Activated naive CD4-positive, alpha-beta T cell treated with anti-CD3 and anti-CD28 coated beads, Interleukin-2, amount 50 U/mL, for 72 hours (primary cell): ENCODE data around the gene SMS. TPM values are rescaled to one million over a fixed set of nuclear protein-coding genes. Genes with fewer than 3 reads are reported as not detected.

Experiments
- ATAC-seq, 2 donors: fragments of 150-1000 bp; cut with Tn5 transposase; 2 replicates each; pipeline ENCODE4 v1.10.0; 2021; ENCODE audit warnings: mild to moderate bottlenecking in 2 of 2, moderate library complexity in 2 of 2
- DNase-seq, 2 donors: peaks; one replicate each; pipeline ENCODE4 v3.0.0; 2021 to 2022; ENCODE audit warnings: low spot score in 2 of 2
- H3K27ac Mint-ChIP-seq, 2 donors: one replicate each; pipeline ENCODE4 v1.8.0; 2022; ENCODE audit warnings: mild to moderate bottlenecking in 2 of 2, mixed read lengths in 2 of 2
- H3K36me3 Mint-ChIP-seq, 2 donors: one replicate each; pipeline ENCODE4 v1.8.0; 2022; ENCODE audit warnings: mixed read lengths in 2 of 2
- H3K9me3 Mint-ChIP-seq, 2 donors: one replicate each; pipeline ENCODE4 v1.8.0; 2022; ENCODE audit warnings: mixed read lengths in 2 of 2
- total RNA-seq, 2 donors: library from RNA; stranded (reverse); gene quantifications; one replicate each; pipeline ENCODE4 v1.2.3, GENCODE V29; 2022

SMS gene
- total RNA-seq: 100 to 1,000 TPM in 1 of 2 donors, 10 to 100 TPM in 1; 38.0 to 105 TPM

DNA sequence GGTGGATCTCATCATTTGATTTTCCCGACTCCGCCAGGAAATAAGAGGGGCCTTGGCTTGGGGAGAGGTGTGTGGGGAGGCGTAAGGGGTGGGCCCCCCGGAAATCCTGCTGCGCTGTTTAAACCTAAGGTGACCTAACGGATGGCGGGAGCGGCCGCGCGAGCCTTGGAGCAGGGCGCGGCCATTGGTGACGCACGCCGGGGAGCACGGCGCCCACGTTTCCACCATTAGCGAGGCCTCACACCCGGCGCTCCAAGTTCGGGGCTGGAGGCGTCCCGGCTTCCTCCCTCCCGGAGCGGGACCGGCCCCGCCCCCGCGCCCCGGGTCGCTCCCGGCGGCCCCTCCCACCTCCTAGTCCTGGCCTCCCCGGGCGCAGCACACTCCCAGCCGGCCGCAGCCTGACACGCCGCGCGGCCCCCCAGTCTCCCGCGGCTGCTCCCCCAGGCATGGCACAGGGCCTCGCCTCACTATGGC, at the start of gene SMS:
Gene SMS (plus strand): TSS at position 354 of the 474 bp plus-strand sequence. CDS start 116 bp downstream, at position 470.
- ATAC-seq (peak; percentile 55 to 76), DNase-seq (peak; percentile 39 to 64)
- Mint-ChIP-seq H3K27ac (peak within 1 kb of the TSS; percentile 81 to 90), H3K36me3 (peaks cover 5 to 21% of the 10 kb centered on the region in 2 donors), H3K9me3 (no peaks in the 10 kb centered on the region)

- Mint-ChIP-seq H3K36me3 (no peaks in the 10 kb centered on the region), H3K9me3 (no peaks in the 10 kb centered on the region), H3K27ac (no peak overlapping the region)
- ATAC-seq (no peak), DNase-seq (no peak)
These were observed 35.2 kb upstream of the SMS start for GRCh38 chrX:21905313-21905712.

DNA sequence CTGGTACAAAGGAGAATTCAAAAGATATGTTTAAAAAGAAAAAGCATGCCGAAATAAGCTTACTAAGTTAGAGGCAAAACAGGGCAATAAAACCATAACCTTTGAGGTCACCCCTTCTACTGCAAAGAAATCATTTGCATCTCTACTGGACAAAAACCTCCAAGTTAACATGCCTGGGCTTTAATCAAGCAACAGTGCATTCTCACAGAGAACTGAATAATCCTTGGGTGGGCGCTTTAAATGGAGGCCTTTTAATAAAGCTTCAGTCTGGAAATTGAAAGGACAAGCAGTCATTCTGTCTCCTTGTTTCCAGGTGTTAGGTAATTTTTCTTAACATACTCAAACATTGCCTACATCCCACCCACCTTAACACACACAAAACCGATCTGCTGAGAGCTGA, 34.6 kb upstream of the SMS start:
- Mint-ChIP-seq H3K36me3 (no peaks in the 10 kb centered on the region), H3K27ac (no peak overlapping the region), H3K9me3 (no peaks in the 10 kb centered on the region)
- no peak for ATAC-seq
- no peak for DNase-seq

DNA sequence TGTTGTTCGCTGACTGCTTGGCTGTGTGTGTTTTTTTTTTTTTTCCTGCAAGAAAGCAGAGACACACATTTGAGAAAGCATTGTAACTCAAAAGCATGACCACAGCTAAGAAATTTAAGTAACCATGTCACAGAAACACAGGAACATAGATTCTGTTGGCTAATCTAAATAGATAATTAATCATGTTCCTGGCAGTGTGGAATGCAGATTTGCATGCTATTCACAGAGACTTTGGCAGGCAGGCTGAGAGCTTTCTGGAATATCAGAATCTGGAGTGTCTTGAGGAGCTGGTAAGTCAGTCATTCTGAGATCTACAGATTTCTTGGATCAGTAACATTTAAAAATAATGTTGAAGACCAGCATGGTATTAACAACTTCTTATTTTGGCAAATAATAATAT, 33.2 kb upstream of the SMS start:
- Mint-ChIP-seq H3K9me3 (no peaks in the 10 kb centered on the region), H3K36me3 (no peaks in the 10 kb centered on the region), H3K27ac (no peak overlapping the region)
- DNase-seq: no peak
- ATAC-seq: no peak

GRCh38 chrX:21911481-21911880, 29.0 kb upstream of the SMS start:
- Mint-ChIP-seq H3K9me3 (no peaks in the 10 kb centered on the region), H3K27ac (no peak overlapping the region), H3K36me3 (no peaks in the 10 kb centered on the region)

DNA sequence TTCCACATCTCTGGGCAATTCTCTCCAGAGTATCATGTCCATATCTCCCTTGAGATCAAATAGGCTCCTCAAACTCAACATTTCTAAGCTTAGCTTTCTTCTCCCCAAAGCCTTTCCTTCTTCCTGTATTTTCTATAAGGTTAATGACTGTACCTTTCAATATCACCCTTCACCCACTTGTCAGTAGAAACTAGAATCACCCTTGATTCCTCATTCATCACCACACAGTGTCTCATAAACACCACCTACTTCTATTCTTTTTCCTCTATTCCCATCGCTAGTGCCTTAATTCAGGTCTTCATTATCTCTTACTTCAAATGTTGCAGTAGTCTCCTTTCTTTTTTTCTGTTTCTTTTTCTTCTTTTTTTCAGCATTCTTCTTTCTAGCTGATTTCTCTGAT, 28.3 kb upstream of the SMS start:
- Mint-ChIP-seq H3K9me3 (no peaks in the 10 kb centered on the region), H3K27ac (peak overlapping the region in 1 of 2 donors; percentile 53), H3K36me3 (no peaks in the 10 kb centered on the region)
- ATAC-seq (no peak), DNase-seq (no peak)

More at GRCh38 chrX:21911481-21911880, 29.0 kb upstream of the SMS start:
- DNase-seq (no peak), ATAC-seq (no peak)

GRCh38 chrX:21912989-21913388, 27.5 kb upstream of the SMS start:
- H3K36me3 Mint-ChIP-seq: no peaks in the 10 kb centered on the region
- peak overlapping the region in 1 of 2 donors; percentile 30 for H3K27ac Mint-ChIP-seq
- H3K9me3 Mint-ChIP-seq: no peaks in the 10 kb centered on the region
- no peak for ATAC-seq
- DNase-seq: no peak

GRCh38 chrX:21926116-21926515, 14.4 kb upstream of the SMS start:
- ATAC-seq (no peak), DNase-seq (no peak)
- H3K27ac Mint-ChIP-seq: no peak overlapping the region
- H3K36me3 Mint-ChIP-seq: peaks cover 9 to 12% of the 10 kb centered on the region in 2 donors
- H3K9me3 Mint-ChIP-seq: peaks cover 10 to 12% of the 10 kb centered on the region in 2 donors

DNA sequence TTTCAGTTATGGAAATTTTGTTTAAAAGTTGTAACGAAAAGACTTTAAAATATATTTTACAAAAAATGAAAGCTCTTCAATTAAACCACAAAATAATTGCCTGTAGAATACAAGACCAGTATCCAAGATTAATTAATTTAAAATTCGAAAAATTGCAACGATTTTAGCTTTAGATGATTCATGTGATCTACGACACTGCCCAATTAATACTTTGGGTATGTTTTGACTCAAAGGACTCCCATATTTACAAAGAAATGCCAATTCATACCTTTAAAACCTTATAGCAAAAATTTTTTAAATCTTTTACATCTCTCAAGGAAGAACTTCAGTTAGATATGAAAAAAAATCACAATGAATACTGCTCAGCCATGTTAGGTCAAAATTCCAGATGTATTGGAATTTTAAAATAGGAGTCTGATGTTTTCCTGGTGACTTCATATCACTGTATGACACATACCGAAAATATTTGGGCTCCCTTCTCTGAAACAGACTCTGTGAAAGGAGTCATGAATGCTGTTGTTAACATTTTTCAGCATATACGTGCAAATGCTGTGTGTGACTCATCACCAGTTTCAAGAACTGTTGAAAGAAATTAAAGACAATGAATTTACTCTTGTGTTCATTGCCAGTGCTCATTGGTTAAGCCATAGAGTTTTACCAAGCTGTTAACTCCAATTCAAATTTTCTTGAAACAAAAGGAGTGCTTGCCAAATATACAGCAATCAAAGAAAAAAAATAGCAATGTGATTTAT, 13.8 kb upstream of the SMS start:
- Mint-ChIP-seq H3K9me3 (peaks cover 10 to 12% of the 10 kb centered on the region in 2 donors), H3K36me3 (peaks cover 9 to 12% of the 10 kb centered on the region in 2 donors), H3K27ac (peak overlapping the region in 1 of 2 donors; percentile 44)
- DNase-seq: no peak
- ATAC-seq: peak; percentile 82 to 91

- H3K36me3 Mint-ChIP-seq: peaks cover 9 to 12% of the 10 kb centered on the region in 2 donors
- no peak for DNase-seq
- ATAC-seq: no peak
- peak overlapping the region in 1 of 2 donors; percentile 75 for H3K27ac Mint-ChIP-seq
- peaks cover 10 to 12% of the 10 kb centered on the region in 2 donors for H3K9me3 Mint-ChIP-seq
These were observed 11.3 kb upstream of the SMS start for GRCh38 chrX:21929209-21929608.

DNA sequence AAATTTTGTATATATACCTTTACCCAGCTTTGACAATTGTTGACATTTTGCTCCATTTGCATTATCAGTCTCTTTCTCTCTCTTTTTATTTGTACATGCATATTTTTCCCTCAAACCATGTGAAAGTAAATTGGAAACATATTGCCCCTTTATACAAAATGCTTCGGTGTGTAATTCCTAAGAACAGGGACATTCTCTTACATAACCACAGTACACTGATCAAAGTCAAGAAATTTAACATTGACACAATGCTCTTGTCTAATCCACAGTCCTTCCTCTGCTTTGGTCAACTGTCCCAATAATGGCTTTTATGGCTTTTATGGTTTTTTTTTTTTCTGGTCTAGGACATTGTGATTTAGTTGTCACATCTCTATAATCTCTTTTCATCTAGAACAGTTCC, 9.5 kb upstream of the SMS start:
- no peak for ATAC-seq
- Mint-ChIP-seq H3K36me3 (peaks cover 9 to 12% of the 10 kb centered on the region in 2 donors), H3K27ac (no peak overlapping the region), H3K9me3 (peaks cover 10 to 12% of the 10 kb centered on the region in 2 donors)
- no peak for DNase-seq

GRCh38 chrX:21932292-21933002, 8.1 kb upstream of the SMS start:
- H3K27ac Mint-ChIP-seq: peak overlapping the region in 1 of 2 donors; percentile 44

GRCh38 chrX:21933077-21933476, 7.4 kb upstream of the SMS start:
- ATAC-seq (no peak), DNase-seq (no peak)
- Mint-ChIP-seq H3K36me3 (peaks cover 9 to 12% of the 10 kb centered on the region in 2 donors), H3K9me3 (peaks cover 10 to 12% of the 10 kb centered on the region in 2 donors), H3K27ac (no peak overlapping the region)

More at GRCh38 chrX:21932292-21933002, 8.1 kb upstream of the SMS start:
- Mint-ChIP-seq H3K36me3 (peaks cover 9 to 12% of the 10 kb centered on the region in 2 donors), H3K9me3 (peaks cover 10 to 12% of the 10 kb centered on the region in 2 donors)
- DNase-seq (no peak), ATAC-seq (peak; percentile 67 to 82)

GRCh38 chrX:21934414-21934813, 6.1 kb upstream of the SMS start:
- peaks cover 3 to 5% of the 10 kb centered on the region in 2 donors for H3K36me3 Mint-ChIP-seq
- H3K9me3 Mint-ChIP-seq: peaks cover 4 to 5% of the 10 kb centered on the region in 2 donors
- ATAC-seq (no peak), DNase-seq (no peak)
- no peak overlapping the region for H3K27ac Mint-ChIP-seq

GRCh38 chrX:21939906-21940305, 603 bp upstream of the SMS start:
- DNase-seq (no peak), ATAC-seq (no peak)
- no peak overlapping the region for H3K27ac Mint-ChIP-seq
- no peaks in the 10 kb centered on the region for H3K9me3 Mint-ChIP-seq
- H3K36me3 Mint-ChIP-seq: peaks cover 5 to 21% of the 10 kb centered on the region in 2 donors

- no peak for DNase-seq
- ATAC-seq: no peak
- H3K36me3 Mint-ChIP-seq: peaks cover 5 to 21% of the 10 kb centered on the region in 2 donors
- H3K27ac Mint-ChIP-seq: peak overlapping the region in 1 of 2 donors; percentile 78
- H3K9me3 Mint-ChIP-seq: no peaks in the 10 kb centered on the region
These were observed 3.1 kb downstream of the SMS start for GRCh38 chrX:21943460-21944135.
